ENCODE data around the gene SBF2.
"Not testable (repeated sequence)": the region's sequence is repeated elsewhere in the genome, so short reads cannot be mapped to it uniquely, and the experiment has no call there.

Gene SBF2

GRCh38 chr11:9748361-9748970 lies 545.6 kb downstream of the SBF2 start:
- no peak overlapping the region for H3K4me2 ChIP-seq
- H3K9ac ChIP-seq, result no peak overlapping the region
- no peak overlapping the region for H3K27ac ChIP-seq
- no peaks in the 10 kb centered on the region for H3K27me3 ChIP-seq (ENCODE audit: insufficient read depth, low read depth)
- peak; percentile 79 for TF ChIP-seq CTCF (conservative IDR thresholded peaks at IDR 0.05; ENCODE audit: low read depth, low read length)
- H4K20me1 ChIP-seq (ENCODE audit: insufficient read depth), result no peaks in the 10 kb centered on the region
- no peak overlapping the region for H3K4me3 ChIP-seq (IDR thresholded peaks at IDR 0.05; ENCODE audit: insufficient read depth, low read depth, low read length)
- H3K4me1 ChIP-seq (ENCODE audit: low read depth, poor library complexity, severe bottlenecking), result peaks cover 20% of the 10 kb centered on the region
- H3K79me2 ChIP-seq (ENCODE audit: insufficient read depth, low read depth), result no peaks in the 10 kb centered on the region
- no peak overlapping the region for H2AFZ ChIP-seq (ENCODE audit: low read depth)
- H3K36me3 ChIP-seq (ENCODE audit: insufficient read depth), result no peaks in the 10 kb centered on the region

- no peak overlapping the region for H3K4me2 ChIP-seq
- H4K20me1 ChIP-seq (ENCODE audit: insufficient read depth), result no peaks in the 10 kb centered on the region
- no peak overlapping the region for H3K9ac ChIP-seq
- H3K36me3 ChIP-seq (ENCODE audit: insufficient read depth), result no peaks in the 10 kb centered on the region
- no peak for TF ChIP-seq CTCF (conservative IDR thresholded peaks at IDR 0.05; ENCODE audit: low read depth, low read length)
- H3K4me3 ChIP-seq (IDR thresholded peaks at IDR 0.05; ENCODE audit: insufficient read depth, low read depth, low read length), result no peak overlapping the region
- peaks cover 20% of the 10 kb centered on the region for H3K4me1 ChIP-seq (ENCODE audit: low read depth, poor library complexity, severe bottlenecking)
- H3K27ac ChIP-seq, result no peak overlapping the region
- no peak overlapping the region for H2AFZ ChIP-seq (ENCODE audit: low read depth)
- no peaks in the 10 kb centered on the region for H3K27me3 ChIP-seq (ENCODE audit: insufficient read depth, low read depth)
- H3K79me2 ChIP-seq (ENCODE audit: insufficient read depth, low read depth), result no peaks in the 10 kb centered on the region
These were observed 546.2 kb downstream of the SBF2 start for GRCh38 chr11:9747828-9748227.

- Histone ChIP-seq H3K79me2 (ENCODE audit: insufficient read depth, low read depth) (no peaks in the 10 kb centered on the region), H3K27ac (no peak overlapping the region), H2AFZ (ENCODE audit: low read depth) (no peak overlapping the region)
These were observed 546.8 kb downstream of the SBF2 start for GRCh38 chr11:9747229-9747628.

GRCh38 chr11:9745411-9746211 lies 548.4 kb downstream of the SBF2 start:
- H3K4me3 ChIP-seq (IDR thresholded peaks at IDR 0.05; ENCODE audit: insufficient read depth, low read depth, low read length), result no peak overlapping the region
- H3K4me2 ChIP-seq, result no peak overlapping the region
- H3K27me3 ChIP-seq (ENCODE audit: insufficient read depth, low read depth), result no peaks in the 10 kb centered on the region
- H3K36me3 ChIP-seq (ENCODE audit: insufficient read depth), result no peaks in the 10 kb centered on the region
- no peak overlapping the region for H2AFZ ChIP-seq (ENCODE audit: low read depth)
- peaks cover 20% of the 10 kb centered on the region for H3K4me1 ChIP-seq (ENCODE audit: low read depth, poor library complexity, severe bottlenecking)
- no peak overlapping the region for H3K9ac ChIP-seq
- TF ChIP-seq CTCF (conservative IDR thresholded peaks at IDR 0.05; ENCODE audit: low read depth, low read length), result no peak
- no peaks in the 10 kb centered on the region for H3K79me2 ChIP-seq (ENCODE audit: insufficient read depth, low read depth)
- H3K27ac ChIP-seq, result no peak overlapping the region
- no peaks in the 10 kb centered on the region for H4K20me1 ChIP-seq (ENCODE audit: insufficient read depth)

More at GRCh38 chr11:9747229-9747628, 546.8 kb downstream of the SBF2 start:
- Histone ChIP-seq H3K4me1 (ENCODE audit: low read depth, poor library complexity, severe bottlenecking) (peaks cover 20% of the 10 kb centered on the region), H3K36me3 (ENCODE audit: insufficient read depth) (no peaks in the 10 kb centered on the region), H3K9ac (no peak overlapping the region), H4K20me1 (ENCODE audit: insufficient read depth) (no peaks in the 10 kb centered on the region), H3K27me3 (ENCODE audit: insufficient read depth, low read depth) (no peaks in the 10 kb centered on the region), H3K4me3 (IDR thresholded peaks at IDR 0.05; ENCODE audit: insufficient read depth, low read depth, low read length) (no peak overlapping the region), H3K4me2 (no peak overlapping the region)
- TF ChIP-seq CTCF (conservative IDR thresholded peaks at IDR 0.05; ENCODE audit: low read depth, low read length), result no peak

- not testable (repeated sequence) for H3K27ac ChIP-seq; H3K9ac ChIP-seq; H4K20me1 ChIP-seq (ENCODE audit: insufficient read depth); H2AFZ ChIP-seq (ENCODE audit: low read depth); H3K36me3 ChIP-seq (ENCODE audit: insufficient read depth); H3K27me3 ChIP-seq (ENCODE audit: insufficient read depth, low read depth); H3K4me3 ChIP-seq (IDR thresholded peaks at IDR 0.05; ENCODE audit: insufficient read depth, low read depth, low read length); H3K79me2 ChIP-seq (ENCODE audit: insufficient read depth, low read depth); H3K4me2 ChIP-seq
- H3K4me1 ChIP-seq (ENCODE audit: low read depth, poor library complexity, severe bottlenecking), result peaks cover 16% of the 10 kb centered on the region
These were observed 550.5 kb downstream of the SBF2 start for GRCh38 chr11:9743512-9743911.

Measured in KMS-11 (cell line).